HEK293 (cell line): ENCODE measurements around the gene ZFR.
"Not testable (repeated sequence)": the region's sequence is repeated elsewhere in the genome, so short reads cannot be mapped to it uniquely, and the experiment has no call there.

Experiments
- CTCF ChIA-PET: fragments of 350-600 bp; formaldehyde crosslinking; extraction: SDS; loops from one replicate; lab custom pipeline; 2021; ENCODE audit warnings: antibody characterized with exemption; lab: Yijun Ruan, JAX
- POLR2A ChIA-PET: fragments of 300-600 bp; formaldehyde crosslinking; extraction: SDS; loops from one replicate; lab custom pipeline; 2020; ENCODE audit warnings: antibody characterized with exemption, inconsistent platforms; lab: Yijun Ruan, JAX
- H3K27ac ChIP-seq: fragments of 200-500 bp; sonication (Bioruptor generic); 2 replicates; pipeline ENCODE4 v1.5.1; 2014; ENCODE audit warnings: low read depth, low read length, control low read depth, inconsistent platforms; ENCODE audit errors: extremely low read depth
- H3K36me3 ChIP-seq, 2 experiments: fragments of 200-500 bp in 1 of 2; sonication (Bioruptor generic) in 1 of 2; 1 replicate in 1 of 2; 2 replicates in 1 of 2; pipeline ENCODE4 v1.5.1; 2014 to 2017; ENCODE audit warnings: inconsistent platforms in 2 of 2, low read length in 2 of 2; ENCODE audit not compliant: control insufficient read depth in 2 of 2, insufficient read depth in 1 of 2
- H3K4me1 ChIP-seq: fragments of 200-500 bp; sonication (Bioruptor generic); 2 replicates; pipeline ENCODE4 v1.5.1; 2014; ENCODE audit warnings: mild to moderate bottlenecking, low read length, inconsistent platforms; ENCODE audit not compliant: control insufficient read depth, insufficient read depth
- H3K4me3 ChIP-seq: 2 replicates; pipeline ENCODE4 v1.5.1; 2011; ENCODE audit warnings: low read depth, mild to moderate bottlenecking, control low read depth, low read length, moderate library complexity
- H3K9me3 ChIP-seq: fragments of 200-500 bp; sonication (Bioruptor generic); 2 replicates; pipeline ENCODE4 v1.5.1; 2014; ENCODE audit warnings: low read depth, low read length, inconsistent platforms; ENCODE audit not compliant: control insufficient read depth, insufficient read depth
- GFI1B ChIP-seq: fragments of 450-650 bp; formaldehyde crosslinking; IDR thresholded peaks from 2 replicates; pipeline ENCODE4 v1.5.1; 2016; ENCODE audit warnings: missing biosample characterization, missing genetic modification characterization
- MYNN ChIP-seq: fragments of 450-650 bp; formaldehyde crosslinking; IDR thresholded peaks from 2 replicates; pipeline ENCODE4 v1.5.1; 2016; ENCODE audit warnings: missing biosample characterization, missing genetic modification characterization, borderline replicate concordance
- RBAK ChIP-seq: fragments of 450-650 bp; formaldehyde crosslinking; IDR thresholded peaks from 2 replicates; pipeline ENCODE4 v1.5.1; 2016; ENCODE audit warnings: missing biosample characterization, missing genetic modification characterization
- SCRT2 ChIP-seq: fragments of 450-650 bp; formaldehyde crosslinking; IDR thresholded peaks from 2 replicates; pipeline ENCODE4 v1.5.1; 2016; ENCODE audit warnings: missing biosample characterization, missing genetic modification characterization
- ZBTB1 ChIP-seq: fragments of 450-650 bp; formaldehyde crosslinking; IDR thresholded peaks from 2 replicates; pipeline ENCODE4 v1.5.1; 2016; ENCODE audit warnings: missing biosample characterization, missing genetic modification characterization
- ZBTB8A ChIP-seq: fragments of 450-650 bp; formaldehyde crosslinking; IDR thresholded peaks from 2 replicates; pipeline ENCODE4 v1.5.1; 2016; ENCODE audit warnings: missing biosample characterization, missing genetic modification characterization
- ZEB2 ChIP-seq: fragments of 450-650 bp; formaldehyde crosslinking; IDR thresholded peaks from 2 replicates; pipeline ENCODE4 v1.5.1; 2016; ENCODE audit warnings: missing biosample characterization, missing genetic modification characterization
- ZFP37 ChIP-seq: fragments of 450-650 bp; formaldehyde crosslinking; IDR thresholded peaks from 2 replicates; pipeline ENCODE4 v1.5.1; 2016; ENCODE audit warnings: missing biosample characterization, missing genetic modification characterization
- ZNF140 ChIP-seq: fragments of 450-650 bp; formaldehyde crosslinking; IDR thresholded peaks from 2 replicates; pipeline ENCODE4 v1.5.1; 2016; ENCODE audit warnings: missing biosample characterization, missing genetic modification characterization
- ZNF146 ChIP-seq: fragments of 450-650 bp; formaldehyde crosslinking; IDR thresholded peaks from 2 replicates; pipeline ENCODE4 v1.5.1; 2016; ENCODE audit warnings: missing biosample characterization, missing genetic modification characterization
- ZNF157 ChIP-seq: fragments of 450-650 bp; formaldehyde crosslinking; IDR thresholded peaks from 2 replicates; pipeline ENCODE4 v1.5.1; 2016; ENCODE audit warnings: missing biosample characterization, missing genetic modification characterization
- ZNF19 ChIP-seq: fragments of 450-650 bp; formaldehyde crosslinking; IDR thresholded peaks from 2 replicates; pipeline ENCODE4; 2016; ENCODE audit warnings: missing biosample characterization, missing genetic modification characterization, low read depth
- ZNF23 ChIP-seq: fragments of 450-650 bp; formaldehyde crosslinking; IDR thresholded peaks from 2 replicates; pipeline ENCODE4 v1.5.1; 2016; ENCODE audit warnings: missing biosample characterization, missing genetic modification characterization, borderline replicate concordance
- ZNF266 ChIP-seq: fragments of 450-650 bp; formaldehyde crosslinking; IDR thresholded peaks from 2 replicates; pipeline ENCODE4 v1.5.1; 2016; ENCODE audit warnings: missing biosample characterization, missing genetic modification characterization, low read depth
- ZNF341 ChIP-seq: fragments of 450-650 bp; formaldehyde crosslinking; IDR thresholded peaks from 2 replicates; pipeline ENCODE4; 2016; ENCODE audit warnings: low read depth, missing biosample characterization, missing genetic modification characterization
- ZNF366 ChIP-seq: fragments of 450-650 bp; formaldehyde crosslinking; conservative IDR thresholded peaks from 2 replicates; pipeline ENCODE4 v1.5.1; 2016; ENCODE audit warnings: missing biosample characterization, missing genetic modification characterization
- ZNF529 ChIP-seq: fragments of 450-650 bp; formaldehyde crosslinking; IDR thresholded peaks from 2 replicates; pipeline ENCODE4 v1.5.1; 2017; ENCODE audit warnings: missing genetic modification characterization, missing biosample characterization; ENCODE audit not compliant: insufficient replicate concordance
- ZNF555 ChIP-seq: fragments of 450-650 bp; formaldehyde crosslinking; conservative IDR thresholded peaks from 2 replicates; pipeline ENCODE4 v1.5.1; 2017; ENCODE audit warnings: missing biosample characterization, mild to moderate bottlenecking, missing genetic modification characterization, inconsistent platforms
- ZNF560 ChIP-seq: fragments of 450-650 bp; formaldehyde crosslinking; IDR thresholded peaks from 2 replicates; pipeline ENCODE4 v1.5.1; 2017; ENCODE audit warnings: missing biosample characterization, missing genetic modification characterization, borderline replicate concordance
- ZNF670 ChIP-seq: fragments of 450-650 bp; formaldehyde crosslinking; IDR thresholded peaks from 2 replicates; pipeline ENCODE4 v1.5.1; 2016; ENCODE audit warnings: missing biosample characterization, missing genetic modification characterization, low read depth
- ZSCAN16 ChIP-seq: fragments of 450-650 bp; formaldehyde crosslinking; IDR thresholded peaks from 2 replicates; pipeline ENCODE4 v1.5.1; 2016; ENCODE audit warnings: missing biosample characterization, missing genetic modification characterization
- TF ChIP-seq, protein P1 (sequence below): fragments of 450-650 bp; formaldehyde crosslinking; IDR thresholded peaks from 2 replicates; pipeline ENCODE4 v1.5.1; 2016; ENCODE audit warnings: missing biosample characterization, missing genetic modification characterization
- TF ChIP-seq, protein P2 (sequence below): fragments of 450-650 bp; formaldehyde crosslinking; IDR thresholded peaks from 2 replicates; pipeline ENCODE4 v1.5.1; 2016; ENCODE audit warnings: missing biosample characterization, missing genetic modification characterization
- TF ChIP-seq, protein P3 (sequence below): fragments of 450-650 bp; formaldehyde crosslinking; IDR thresholded peaks from 2 replicates; pipeline ENCODE4 v1.5.1; 2016; ENCODE audit warnings: missing biosample characterization, missing genetic modification characterization
- TF ChIP-seq, protein P4 (sequence below): fragments of 450-650 bp; formaldehyde crosslinking; IDR thresholded peaks from 2 replicates; pipeline ENCODE4 v1.5.1; 2016; ENCODE audit warnings: missing biosample characterization, missing genetic modification characterization
- TF ChIP-seq, protein P5 (sequence below): fragments of 450-650 bp; formaldehyde crosslinking; IDR thresholded peaks from 2 replicates; pipeline ENCODE4 v1.5.1; 2017; ENCODE audit warnings: missing biosample characterization, missing genetic modification characterization
- TF ChIP-seq, protein P6 (sequence below): fragments of 450-650 bp; formaldehyde crosslinking; IDR thresholded peaks from 2 replicates; pipeline ENCODE4 v1.5.1; 2016; ENCODE audit warnings: missing biosample characterization, missing genetic modification characterization

ZFR gene

DNA sequence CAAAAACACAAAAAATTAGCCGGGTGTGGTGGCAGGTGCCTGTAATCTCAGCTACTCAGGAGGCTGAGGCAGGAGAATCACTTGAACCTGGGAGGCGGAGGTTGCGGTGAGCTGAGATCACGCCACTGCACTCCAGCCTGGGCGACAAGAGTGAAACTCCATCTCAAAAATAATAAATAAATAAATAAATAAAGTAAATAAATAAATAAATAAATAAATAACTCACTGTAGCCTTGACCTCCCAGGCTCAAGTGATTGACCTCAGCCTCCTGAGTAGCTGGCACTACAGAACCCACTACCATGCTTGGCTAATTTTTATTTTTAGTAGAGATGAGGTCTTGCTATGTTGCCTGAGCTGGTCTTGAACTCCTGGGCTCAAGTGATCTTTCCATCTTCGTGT is 77.3 kb downstream of the ZFR start:
- H3K9me3 ChIP-seq, H3K4me1 ChIP-seq, H3K4me3 ChIP-seq, H3K27ac ChIP-seq, POLR2A ChIA-PET: not testable (repeated sequence)
- CTCF ChIA-PET = interaction anchor here (0.6 to 1.6 kb wide), 4 partner anchors 12 to 762 kb away, joined by 3 to 9 read pairs (median 6); no protein-coding TSS in a partner anchor
- peaks cover 37 to 47% of the 10 kb centered on the region in 2 experiments for H3K36me3 ChIP-seq
- TF ChIP-seq ZNF146 (peak; percentile 25; the same call in 1 of the 2 replicates), SCRT2 (tag by site-specific recombination) (peak; percentile 30; the same call in 1 of the 2 replicates), ZNF555 (tag by site-specific recombination) (peak; percentile 99), ZBTB8A (tag by site-specific recombination) (peak; percentile 87), ZNF670 (tag by site-specific recombination) (0 out of 2 replicates have a peak, but pooled peaks have one; percentile 35), ZNF140 (peak; percentile 99), RBAK (peak; percentile 94), ZNF341 (tag by site-specific recombination) (peak; percentile 57), ZNF366 (tag by site-specific recombination) (peak; percentile 53), ZNF529 (peak; percentile 85), ZNF19 (peak; percentile 98), ZNF560 (tag by site-specific recombination) (peak; percentile 99), ZNF23 (tag by site-specific recombination) (peak; percentile 61), GFI1B (peak; percentile 79), ZSCAN16 (0 out of 2 replicates have a peak, but pooled peaks have one; percentile 46), ZEB2 (peak; percentile 60), MYNN (tag by site-specific recombination) (peak; percentile 73; the same call in 1 of the 2 replicates), ZNF266 (peak; percentile 98), ZBTB1 (tag by site-specific recombination) (peak; percentile 91; the same call in 1 of the 2 replicates), ZFP37 (peak; percentile 99), ZNF157 (tag by site-specific recombination) (peak; percentile 52)
- TF ChIP-seq, protein P1, sequence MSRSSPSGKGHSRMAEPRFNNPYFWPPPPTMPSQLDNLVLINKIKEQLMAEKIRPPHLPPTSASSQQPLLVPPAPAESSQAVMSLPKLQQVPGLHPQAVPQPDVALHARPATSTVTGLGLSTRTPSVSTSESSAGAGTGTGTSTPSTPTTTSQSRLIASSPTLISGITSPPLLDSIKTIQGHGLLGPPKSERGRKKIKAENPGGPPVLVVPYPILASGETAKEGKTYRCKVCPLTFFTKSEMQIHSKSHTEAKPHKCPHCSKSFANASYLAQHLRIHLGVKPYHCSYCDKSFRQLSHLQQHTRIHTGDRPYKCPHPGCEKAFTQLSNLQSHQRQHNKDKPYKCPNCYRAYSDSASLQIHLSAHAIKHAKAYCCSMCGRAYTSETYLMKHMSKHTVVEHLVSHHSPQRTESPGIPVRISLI (tag by site-specific recombination) = 0 out of 2 replicates have a peak, but pooled peaks have one; percentile 46
- TF ChIP-seq, protein P2, sequence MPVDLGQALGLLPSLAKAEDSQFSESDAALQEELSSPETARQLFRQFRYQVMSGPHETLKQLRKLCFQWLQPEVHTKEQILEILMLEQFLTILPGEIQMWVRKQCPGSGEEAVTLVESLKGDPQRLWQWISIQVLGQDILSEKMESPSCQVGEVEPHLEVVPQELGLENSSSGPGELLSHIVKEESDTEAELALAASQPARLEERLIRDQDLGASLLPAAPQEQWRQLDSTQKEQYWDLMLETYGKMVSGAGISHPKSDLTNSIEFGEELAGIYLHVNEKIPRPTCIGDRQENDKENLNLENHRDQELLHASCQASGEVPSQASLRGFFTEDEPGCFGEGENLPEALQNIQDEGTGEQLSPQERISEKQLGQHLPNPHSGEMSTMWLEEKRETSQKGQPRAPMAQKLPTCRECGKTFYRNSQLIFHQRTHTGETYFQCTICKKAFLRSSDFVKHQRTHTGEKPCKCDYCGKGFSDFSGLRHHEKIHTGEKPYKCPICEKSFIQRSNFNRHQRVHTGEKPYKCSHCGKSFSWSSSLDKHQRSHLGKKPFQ = peak; percentile 78
- TF ChIP-seq, protein P3, sequence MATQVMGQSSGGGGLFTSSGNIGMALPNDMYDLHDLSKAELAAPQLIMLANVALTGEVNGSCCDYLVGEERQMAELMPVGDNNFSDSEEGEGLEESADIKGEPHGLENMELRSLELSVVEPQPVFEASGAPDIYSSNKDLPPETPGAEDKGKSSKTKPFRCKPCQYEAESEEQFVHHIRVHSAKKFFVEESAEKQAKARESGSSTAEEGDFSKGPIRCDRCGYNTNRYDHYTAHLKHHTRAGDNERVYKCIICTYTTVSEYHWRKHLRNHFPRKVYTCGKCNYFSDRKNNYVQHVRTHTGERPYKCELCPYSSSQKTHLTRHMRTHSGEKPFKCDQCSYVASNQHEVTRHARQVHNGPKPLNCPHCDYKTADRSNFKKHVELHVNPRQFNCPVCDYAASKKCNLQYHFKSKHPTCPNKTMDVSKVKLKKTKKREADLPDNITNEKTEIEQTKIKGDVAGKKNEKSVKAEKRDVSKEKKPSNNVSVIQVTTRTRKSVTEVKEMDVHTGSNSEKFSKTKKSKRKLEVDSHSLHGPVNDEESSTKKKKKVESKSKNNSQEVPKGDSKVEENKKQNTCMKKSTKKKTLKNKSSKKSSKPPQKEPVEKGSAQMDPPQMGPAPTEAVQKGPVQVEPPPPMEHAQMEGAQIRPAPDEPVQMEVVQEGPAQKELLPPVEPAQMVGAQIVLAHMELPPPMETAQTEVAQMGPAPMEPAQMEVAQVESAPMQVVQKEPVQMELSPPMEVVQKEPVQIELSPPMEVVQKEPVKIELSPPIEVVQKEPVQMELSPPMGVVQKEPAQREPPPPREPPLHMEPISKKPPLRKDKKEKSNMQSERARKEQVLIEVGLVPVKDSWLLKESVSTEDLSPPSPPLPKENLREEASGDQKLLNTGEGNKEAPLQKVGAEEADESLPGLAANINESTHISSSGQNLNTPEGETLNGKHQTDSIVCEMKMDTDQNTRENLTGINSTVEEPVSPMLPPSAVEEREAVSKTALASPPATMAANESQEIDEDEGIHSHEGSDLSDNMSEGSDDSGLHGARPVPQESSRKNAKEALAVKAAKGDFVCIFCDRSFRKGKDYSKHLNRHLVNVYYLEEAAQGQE (tag by site-specific recombination) = peak; percentile 87
- TF ChIP-seq, protein P4, sequence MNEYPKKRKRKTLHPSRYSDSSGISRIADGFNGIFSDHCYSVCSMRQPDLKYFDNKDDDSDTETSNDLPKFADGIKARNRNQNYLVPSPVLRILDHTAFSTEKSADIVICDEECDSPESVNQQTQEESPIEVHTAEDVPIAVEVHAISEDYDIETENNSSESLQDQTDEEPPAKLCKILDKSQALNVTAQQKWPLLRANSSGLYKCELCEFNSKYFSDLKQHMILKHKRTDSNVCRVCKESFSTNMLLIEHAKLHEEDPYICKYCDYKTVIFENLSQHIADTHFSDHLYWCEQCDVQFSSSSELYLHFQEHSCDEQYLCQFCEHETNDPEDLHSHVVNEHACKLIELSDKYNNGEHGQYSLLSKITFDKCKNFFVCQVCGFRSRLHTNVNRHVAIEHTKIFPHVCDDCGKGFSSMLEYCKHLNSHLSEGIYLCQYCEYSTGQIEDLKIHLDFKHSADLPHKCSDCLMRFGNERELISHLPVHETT (tag by site-specific recombination) = peak; percentile 85; the same call in 1 of the 2 replicates
- TF ChIP-seq, protein P5, sequence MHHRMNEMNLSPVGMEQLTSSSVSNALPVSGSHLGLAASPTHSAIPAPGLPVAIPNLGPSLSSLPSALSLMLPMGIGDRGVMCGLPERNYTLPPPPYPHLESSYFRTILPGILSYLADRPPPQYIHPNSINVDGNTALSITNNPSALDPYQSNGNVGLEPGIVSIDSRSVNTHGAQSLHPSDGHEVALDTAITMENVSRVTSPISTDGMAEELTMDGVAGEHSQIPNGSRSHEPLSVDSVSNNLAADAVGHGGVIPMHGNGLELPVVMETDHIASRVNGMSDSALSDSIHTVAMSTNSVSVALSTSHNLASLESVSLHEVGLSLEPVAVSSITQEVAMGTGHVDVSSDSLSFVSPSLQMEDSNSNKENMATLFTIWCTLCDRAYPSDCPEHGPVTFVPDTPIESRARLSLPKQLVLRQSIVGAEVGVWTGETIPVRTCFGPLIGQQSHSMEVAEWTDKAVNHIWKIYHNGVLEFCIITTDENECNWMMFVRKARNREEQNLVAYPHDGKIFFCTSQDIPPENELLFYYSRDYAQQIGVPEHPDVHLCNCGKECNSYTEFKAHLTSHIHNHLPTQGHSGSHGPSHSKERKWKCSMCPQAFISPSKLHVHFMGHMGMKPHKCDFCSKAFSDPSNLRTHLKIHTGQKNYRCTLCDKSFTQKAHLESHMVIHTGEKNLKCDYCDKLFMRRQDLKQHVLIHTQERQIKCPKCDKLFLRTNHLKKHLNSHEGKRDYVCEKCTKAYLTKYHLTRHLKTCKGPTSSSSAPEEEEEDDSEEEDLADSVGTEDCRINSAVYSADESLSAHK (tag by site-specific recombination) = peak; percentile 18; the same call in 1 of the 2 replicates
- TF ChIP-seq, protein P6, sequence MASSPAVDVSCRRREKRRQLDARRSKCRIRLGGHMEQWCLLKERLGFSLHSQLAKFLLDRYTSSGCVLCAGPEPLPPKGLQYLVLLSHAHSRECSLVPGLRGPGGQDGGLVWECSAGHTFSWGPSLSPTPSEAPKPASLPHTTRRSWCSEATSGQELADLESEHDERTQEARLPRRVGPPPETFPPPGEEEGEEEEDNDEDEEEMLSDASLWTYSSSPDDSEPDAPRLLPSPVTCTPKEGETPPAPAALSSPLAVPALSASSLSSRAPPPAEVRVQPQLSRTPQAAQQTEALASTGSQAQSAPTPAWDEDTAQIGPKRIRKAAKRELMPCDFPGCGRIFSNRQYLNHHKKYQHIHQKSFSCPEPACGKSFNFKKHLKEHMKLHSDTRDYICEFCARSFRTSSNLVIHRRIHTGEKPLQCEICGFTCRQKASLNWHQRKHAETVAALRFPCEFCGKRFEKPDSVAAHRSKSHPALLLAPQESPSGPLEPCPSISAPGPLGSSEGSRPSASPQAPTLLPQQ = peak; percentile 31; the same call in 1 of the 2 replicates
